NCI-H1930 (cell line): ENCODE results near the gene QKI.

Experiments
- DNase-seq, 2 experiments: peaks; one replicate each; lab custom pipeline; 2025; lab: John Stamatoyannopoulos, UW

The QKI gene

GRCh38 chr6:163617549-163617948, 203.0 kb downstream of the QKI start:
- no peak for DNase-seq

- no peak for DNase-seq
Measured at GRCh38 chr6:163620101-163620500, 205.6 kb downstream of the QKI start.

- DNase-seq, result no peak
Measured at GRCh38 chr6:163620670-163621330, 206.3 kb downstream of the QKI start.

GRCh38 chr6:163625265-163625664, 210.7 kb downstream of the QKI start:
- no peak for DNase-seq

GRCh38 chr6:163626073-163626867, 211.8 kb downstream of the QKI start:
- no peak for DNase-seq

GRCh38 chr6:163627274-163628062, 212.9 kb downstream of the QKI start:
- DNase-seq, result no peak
